HepG2 (cell line): Measurements from ENCODE around the gene IRS1. TPM values are rescaled to one million over a fixed set of nuclear protein-coding genes. Genes with fewer than 3 reads are reported as not detected.

ENCODE experiments used
- ELK4 ChIP-seq: sonication (generic); formaldehyde crosslinking; IDR thresholded peaks from 2 replicates; pipeline ENCODE4 v1.9.0; 2021; ENCODE audit warnings: missing genetic modification reagents, borderline replicate concordance
- IRX3 ChIP-seq: sonication (generic); formaldehyde crosslinking; IDR thresholded peaks from 2 replicates; pipeline ENCODE4 v1.8.1; 2023; ENCODE audit warnings: mild to moderate bottlenecking, low read depth, missing genetic modification reagents, borderline replicate concordance
- ISL2 ChIP-seq: sonication (generic); formaldehyde crosslinking; IDR thresholded peaks from 2 replicates; pipeline ENCODE4 v1.5.0; 2020; ENCODE audit warnings: missing genetic modification reagents
- KLF12 ChIP-seq: sonication (generic); formaldehyde crosslinking; IDR thresholded peaks from 2 replicates; pipeline ENCODE4 v1.4.0; 2020; ENCODE audit warnings: missing genetic modification reagents, borderline replicate concordance
- KLF16 ChIP-seq, 2 experiments: sonication (generic) in 1 of 2; formaldehyde crosslinking in 1 of 2; IDR thresholded peaks; 2 replicates each; pipeline versions ENCODE4 v1.6.1 to v1.8.0; 2016 to 2023; ENCODE audit warnings: missing genetic modification reagents in 2 of 2, missing compliant biosample characterization in 1 of 2
- MLX ChIP-seq: IDR thresholded peaks from 2 replicates; pipeline ENCODE4 v1.6.1; 2016
- PAWR ChIP-seq: sonication (generic); formaldehyde crosslinking; IDR thresholded peaks from 2 replicates; pipeline ENCODE4 v1.4.0; 2020; ENCODE audit warnings: missing genetic modification reagents, mild to moderate bottlenecking, borderline replicate concordance
- REL ChIP-seq: sonication (generic); formaldehyde crosslinking; conservative IDR thresholded peaks from 2 replicates; pipeline ENCODE4 v1.8.0; 2022; ENCODE audit warnings: mild to moderate bottlenecking, missing genetic modification reagents, moderate library complexity
- RFXAP ChIP-seq: sonication (generic); formaldehyde crosslinking; IDR thresholded peaks from 2 replicates; pipeline ENCODE4 v1.4.0; 2020; ENCODE audit warnings: missing genetic modification reagents, borderline replicate concordance
- TFE3 ChIP-seq: IDR thresholded peaks from 2 replicates; pipeline ENCODE4 v1.6.1; 2016
- ZBTB20 ChIP-seq: sonication (generic); formaldehyde crosslinking; IDR thresholded peaks from 2 replicates; pipeline ENCODE4 v1.8.1; 2023; ENCODE audit warnings: missing genetic modification reagents, low read depth, mild to moderate bottlenecking, borderline replicate concordance
- ZNF256 ChIP-seq: sonication (generic); formaldehyde crosslinking; conservative IDR thresholded peaks from 2 replicates; pipeline ENCODE4 v1.4.0; 2020; ENCODE audit warnings: missing genetic modification reagents
- ZNF44 ChIP-seq: sonication (generic); formaldehyde crosslinking; IDR thresholded peaks from 2 replicates; pipeline ENCODE4 v1.5.1; 2020; ENCODE audit warnings: mild to moderate bottlenecking, missing genetic modification reagents
- ZNF564 ChIP-seq: sonication (generic); formaldehyde crosslinking; IDR thresholded peaks from 2 replicates; pipeline ENCODE4 v1.8.1; 2023; ENCODE audit warnings: mild to moderate bottlenecking, missing genetic modification reagents
- ZNF570 ChIP-seq: sonication (generic); formaldehyde crosslinking; IDR thresholded peaks from 2 replicates; pipeline ENCODE4 v1.4.0; 2020; ENCODE audit warnings: mild to moderate bottlenecking, missing genetic modification reagents, borderline replicate concordance
- ZNF577 ChIP-seq: sonication (generic); formaldehyde crosslinking; IDR thresholded peaks from 2 replicates; pipeline ENCODE4 v1.4.0; 2020; ENCODE audit warnings: mild to moderate bottlenecking, low read depth, missing genetic modification reagents, borderline replicate concordance
- ZNF644 ChIP-seq: IDR thresholded peaks from 2 replicates; pipeline ENCODE4 v1.6.1; 2016; ENCODE audit warnings: low read depth
- ZNF670 ChIP-seq: sonication (generic); formaldehyde crosslinking; IDR thresholded peaks from 2 replicates; pipeline ENCODE4 v1.8.0; 2022; ENCODE audit warnings: mild to moderate bottlenecking, missing genetic modification reagents, borderline replicate concordance
- ZNF761 ChIP-seq: sonication (generic); formaldehyde crosslinking; conservative IDR thresholded peaks from 2 replicates; pipeline ENCODE4 v1.4.0; 2020; ENCODE audit warnings: mild to moderate bottlenecking, missing genetic modification reagents
- polyA plus RNA-seq, 8 experiments: library from polyadenylated mRNA; depleted of rRNA in 3 of 8; stranded (reverse) in 7 of 8; unstranded in 1 of 8; fragments of >200 nt; fragmentation: Illumina TruSeq in 4 of 8; extraction: Trizol in 4 of 8; gene quantifications; 2 replicates each; pipeline versions ENCODE4 v1.2.1 to v1.2.3, GENCODE V29; 2011 to 2016; ENCODE audit warnings: low read depth in 4 of 8, missing spikeins in 1 of 8, mixed read lengths in 1 of 8; ENCODE audit not compliant: insufficient read depth in 1 of 8
- total RNA-seq, 5 experiments: library from RNA; depleted of rRNA; stranded (reverse); fragments of >200 nt; fragmentation: Illumina TruSeq; extraction: Trizol; gene quantifications; 2 replicates each; pipeline ENCODE4 v1.2.3, GENCODE V29; 2016; ENCODE audit warnings: low read depth in 1 of 5
- TF ChIP-seq, protein P1 (sequence below): sonication (generic); formaldehyde crosslinking; IDR thresholded peaks from 2 replicates; pipeline ENCODE4 v1.5.0; 2020; ENCODE audit warnings: missing genetic modification reagents
- TF ChIP-seq, protein P2 (sequence below): sonication (generic); formaldehyde crosslinking; IDR thresholded peaks from 2 replicates; pipeline ENCODE4 v1.4.0; 2020; ENCODE audit warnings: missing genetic modification reagents

Gene IRS1
- total and polyA plus RNA-seq, 2 of the 13 experiments (the other 11 are each of a cell fraction or from before 2014, with no cell fraction given) = 8.7 to 9.0 TPM

GRCh38 chr2:226760412-226761194 is 39.0 kb downstream of the IRS1 start (continued):
- TF ChIP-seq ELK4 (CRISPR knock-in tag) = no peak
- no peak for TF ChIP-seq ZNF577 (CRISPR knock-in tag)
- TF ChIP-seq REL (CRISPR knock-in tag) = no peak
- 0 out of 2 replicates have a peak, but pooled peaks have one; percentile 34 for TF ChIP-seq ZNF564 (CRISPR knock-in tag)
- TF ChIP-seq ZNF570 (CRISPR knock-in tag) = no peak
- TF ChIP-seq MLX (CRISPR knock-in tag) = peak; percentile 66; the same call in 1 of the 2 replicates
- TF ChIP-seq, protein P1, sequence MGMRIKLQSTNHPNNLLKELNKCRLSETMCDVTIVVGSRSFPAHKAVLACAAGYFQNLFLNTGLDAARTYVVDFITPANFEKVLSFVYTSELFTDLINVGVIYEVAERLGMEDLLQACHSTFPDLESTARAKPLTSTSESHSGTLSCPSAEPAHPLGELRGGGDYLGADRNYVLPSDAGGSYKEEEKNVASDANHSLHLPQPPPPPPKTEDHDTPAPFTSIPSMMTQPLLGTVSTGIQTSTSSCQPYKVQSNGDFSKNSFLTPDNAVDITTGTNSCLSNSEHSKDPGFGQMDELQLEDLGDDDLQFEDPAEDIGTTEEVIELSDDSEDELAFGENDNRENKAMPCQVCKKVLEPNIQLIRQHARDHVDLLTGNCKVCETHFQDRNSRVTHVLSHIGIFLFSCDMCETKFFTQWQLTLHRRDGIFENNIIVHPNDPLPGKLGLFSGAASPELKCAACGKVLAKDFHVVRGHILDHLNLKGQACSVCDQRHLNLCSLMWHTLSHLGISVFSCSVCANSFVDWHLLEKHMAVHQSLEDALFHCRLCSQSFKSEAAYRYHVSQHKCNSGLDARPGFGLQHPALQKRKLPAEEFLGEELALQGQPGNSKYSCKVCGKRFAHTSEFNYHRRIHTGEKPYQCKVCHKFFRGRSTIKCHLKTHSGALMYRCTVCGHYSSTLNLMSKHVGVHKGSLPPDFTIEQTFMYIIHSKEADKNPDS (CRISPR knock-in tag) = no peak
- peak; percentile 75; the same call in 1 of the 2 replicates for TF ChIP-seq ZBTB20 (CRISPR knock-in tag)
- TF ChIP-seq PAWR (CRISPR knock-in tag) = no peak
- TF ChIP-seq IRX3 (CRISPR knock-in tag) = no peak
- TF ChIP-seq ISL2 = peak; percentile 94
- TF ChIP-seq, protein P2, sequence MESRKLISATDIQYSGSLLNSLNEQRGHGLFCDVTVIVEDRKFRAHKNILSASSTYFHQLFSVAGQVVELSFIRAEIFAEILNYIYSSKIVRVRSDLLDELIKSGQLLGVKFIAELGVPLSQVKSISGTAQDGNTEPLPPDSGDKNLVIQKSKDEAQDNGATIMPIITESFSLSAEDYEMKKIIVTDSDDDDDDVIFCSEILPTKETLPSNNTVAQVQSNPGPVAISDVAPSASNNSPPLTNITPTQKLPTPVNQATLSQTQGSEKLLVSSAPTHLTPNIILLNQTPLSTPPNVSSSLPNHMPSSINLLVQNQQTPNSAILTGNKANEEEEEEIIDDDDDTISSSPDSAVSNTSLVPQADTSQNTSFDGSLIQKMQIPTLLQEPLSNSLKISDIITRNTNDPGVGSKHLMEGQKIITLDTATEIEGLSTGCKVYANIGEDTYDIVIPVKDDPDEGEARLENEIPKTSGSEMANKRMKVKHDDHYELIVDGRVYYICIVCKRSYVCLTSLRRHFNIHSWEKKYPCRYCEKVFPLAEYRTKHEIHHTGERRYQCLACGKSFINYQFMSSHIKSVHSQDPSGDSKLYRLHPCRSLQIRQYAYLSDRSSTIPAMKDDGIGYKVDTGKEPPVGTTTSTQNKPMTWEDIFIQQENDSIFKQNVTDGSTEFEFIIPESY (CRISPR knock-in tag) = peak; percentile 56; the same call in 1 of the 2 replicates
- peak; percentile 51; the same call in 1 of the 2 replicates for TF ChIP-seq ZNF44 (CRISPR knock-in tag)
- peak; percentile 71; the same call in 1 of the 2 replicates for TF ChIP-seq ZNF256 (CRISPR knock-in tag)
- peak in 1 of 2 experiments; percentile 82; a peak in 1 of 4 replicates for TF ChIP-seq KLF16 (CRISPR knock-in tag; IDR thresholded peaks at IDR 0.05)
- 0 out of 2 replicates have a peak, but pooled peaks have one; percentile 53 for TF ChIP-seq ZNF761 (CRISPR knock-in tag)
- TF ChIP-seq ZNF670 (CRISPR knock-in tag) = peak; percentile 67; the same call in 1 of the 2 replicates
- peak; percentile 97 for TF ChIP-seq ZNF644 (CRISPR knock-in tag)
- TF ChIP-seq TFE3 (CRISPR knock-in tag) = peak; percentile 41; the same call in 1 of the 2 replicates
- TF ChIP-seq RFXAP = peak; percentile 73
- no peak for TF ChIP-seq KLF12
